GM04503 (cell line): Measurements from ENCODE around the gene IRX3.
A peak's percentile ranks its signal among the peaks of the same experiment; 100 is the strongest.

ENCODE experiments used
- DNase-seq: peaks from one replicate; pipeline ENCODE4 v3.0.0-alpha.2; 2012; ENCODE audit warnings: low read depth

Gene IRX3

GRCh38 chr16:54286366-54287130 is at the start of gene IRX3:
Gene IRX3 (minus strand): TSS chr16:54286787. CDS start chr16:54286050, 737 bp downstream.
- DNase-seq: peak; percentile 75

- DNase-seq: no peak
Measured at GRCh38 chr16:54335230-54335629, 48.6 kb upstream of the IRX3 start.

- DNase-seq: no peak
Measured at GRCh38 chr16:54334208-54334607, 47.6 kb upstream of the IRX3 start.

GRCh38 chr16:54331241-54332002 is 44.8 kb upstream of the IRX3 start:
- no peak for DNase-seq

- no peak for DNase-seq
Measured at GRCh38 chr16:54327609-54328008, 41.0 kb upstream of the IRX3 start.

GRCh38 chr16:54326266-54326662 is 39.7 kb upstream of the IRX3 start:
- DNase-seq: no peak

- no peak for DNase-seq
Measured at GRCh38 chr16:54325616-54326265, 39.2 kb upstream of the IRX3 start.

GRCh38 chr16:54324716-54325115 is 38.1 kb upstream of the IRX3 start:
- DNase-seq: no peak

- DNase-seq: no peak
Measured at GRCh38 chr16:54320697-54321340, 34.2 kb upstream of the IRX3 start.

- DNase-seq: no peak
Measured at GRCh38 chr16:54318941-54319340, 32.4 kb upstream of the IRX3 start.

- DNase-seq: no peak
Measured at GRCh38 chr16:54317101-54317611, 30.6 kb upstream of the IRX3 start.

- no peak for DNase-seq
Measured at GRCh38 chr16:54316095-54316889, 29.7 kb upstream of the IRX3 start.

- no peak for DNase-seq
Measured at GRCh38 chr16:54313789-54314188, 27.2 kb upstream of the IRX3 start.

- no peak for DNase-seq
Measured at GRCh38 chr16:54312502-54312991, 26.0 kb upstream of the IRX3 start.

GRCh38 chr16:54309341-54309740 is 22.8 kb upstream of the IRX3 start:
- no peak for DNase-seq

- DNase-seq: no peak
Measured at GRCh38 chr16:54305080-54305479, 18.5 kb upstream of the IRX3 start.

- no peak for DNase-seq
Measured at GRCh38 chr16:54303613-54304012, 17.0 kb upstream of the IRX3 start.

GRCh38 chr16:54297154-54297553 is 10.6 kb upstream of the IRX3 start:
- no peak for DNase-seq

- no peak for DNase-seq
Measured at GRCh38 chr16:54296543-54296942, 10.0 kb upstream of the IRX3 start.

GRCh38 chr16:54291656-54292487 is 5.3 kb upstream of the IRX3 start:
- no peak for DNase-seq
